ENCODE measurements around the gene ADRA1B.
A peak's percentile ranks its signal among the peaks of the same experiment; 100 is the strongest.

The ADRA1B gene

GRCh38 chr5:159953609-159954008 is 37.3 kb downstream of the ADRA1B start:
- CTCF ChIA-PET: interaction anchor here (0.6 to 1.5 kb wide), 2 partner anchors 12 to 31 kb away, joined by 3 to 4 read pairs; no protein-coding TSS in a partner anchor
- TF ChIP-seq FOXA1 (IDR thresholded peaks at IDR 0.05): no peak
- TF ChIP-seq BHLHE40 (IDR thresholded peaks at IDR 0.05; ENCODE audit: borderline replicate concordance): no peak
- TF ChIP-seq ARNT (IDR thresholded peaks at IDR 0.05): no peak
- no peak for TF ChIP-seq TARDBP (IDR thresholded peaks at IDR 0.05)
- no peak for TF ChIP-seq NFRKB (IDR thresholded peaks at IDR 0.05)
- no peak for TF ChIP-seq SUZ12 (IDR thresholded peaks at IDR 0.05)
- no peak for TF ChIP-seq PKNOX1 (IDR thresholded peaks at IDR 0.05)
- no peak for TF ChIP-seq HDGF (IDR thresholded peaks at IDR 0.05; ENCODE audit: borderline replicate concordance)
- no peak for TF ChIP-seq ELF4 (IDR thresholded peaks at IDR 0.05)
- TF ChIP-seq SP1 (IDR thresholded peaks at IDR 0.05): no peak
- TF ChIP-seq ZNF384 (IDR thresholded peaks at IDR 0.05): no peak
- no peak for TF ChIP-seq L3MBTL2 (conservative IDR thresholded peaks at IDR 0.05)
- TF ChIP-seq FOXM1 (IDR thresholded peaks at IDR 0.05; ENCODE audit: borderline replicate concordance): no peak
- no peak for TF ChIP-seq LEF1 (IDR thresholded peaks at IDR 0.05; ENCODE audit: borderline replicate concordance)
- no peak for TF ChIP-seq CTBP1 (IDR thresholded peaks at IDR 0.05; ENCODE audit: borderline replicate concordance)
- TF ChIP-seq FOXK2 (IDR thresholded peaks at IDR 0.05): no peak
- POLR2A ChIA-PET: no interaction called here
- no peak for DNase-seq (ENCODE audit: extremely low spot score)

GRCh38 chr5:159955056-159955624 is 38.9 kb downstream of the ADRA1B start:
- no peak for DNase-seq (ENCODE audit: extremely low spot score)
- ChIA-PET CTCF (interaction anchor here (1.3 kb wide), 1 partner anchor 511 kb away, joined by 3 read pairs; no protein-coding TSS in a partner anchor), POLR2A (no interaction called here)
- TF ChIP-seq BHLHE40 (IDR thresholded peaks at IDR 0.05; ENCODE audit: borderline replicate concordance) (no peak), FOXA1 (IDR thresholded peaks at IDR 0.05) (no peak)

DNA sequence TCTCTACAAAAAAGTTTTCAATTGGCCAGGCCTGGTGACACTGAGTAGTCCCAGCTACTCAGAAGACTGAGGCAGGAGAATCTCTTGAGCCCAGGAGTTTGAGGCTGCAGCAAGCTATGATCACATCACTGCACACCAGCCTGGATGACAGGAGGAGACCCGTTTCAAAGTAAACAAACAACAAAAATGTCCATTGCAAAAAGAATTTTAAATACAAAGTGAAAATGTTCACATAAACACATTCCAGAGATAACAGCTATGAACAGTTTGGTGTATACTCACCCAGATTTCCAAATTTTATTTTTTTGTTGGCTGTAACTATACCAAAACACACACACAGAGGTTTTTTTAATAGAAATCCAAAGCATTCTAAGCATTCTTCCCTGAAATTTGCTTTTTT is 39.8 kb downstream of the ADRA1B start:
- no peak for TF ChIP-seq LEF1 (IDR thresholded peaks at IDR 0.05; ENCODE audit: borderline replicate concordance)
- no peak for DNase-seq (ENCODE audit: extremely low spot score)
- POLR2A ChIA-PET: interaction anchor here (0.8 kb wide), 1 partner anchor 8 kb away, joined by 3 read pairs; no protein-coding TSS in a partner anchor
- CTCF ChIA-PET: interaction anchor here (1.3 kb wide), 1 partner anchor 511 kb away, joined by 3 read pairs; no protein-coding TSS in a partner anchor

- ChIA-PET POLR2A (no interaction called here), CTCF (no interaction called here)
- TF ChIP-seq ZNF384 (IDR thresholded peaks at IDR 0.05) (no peak), ELF4 (IDR thresholded peaks at IDR 0.05) (no peak), TARDBP (IDR thresholded peaks at IDR 0.05) (no peak), SUZ12 (IDR thresholded peaks at IDR 0.05) (no peak), PKNOX1 (IDR thresholded peaks at IDR 0.05) (peak; percentile 15; the same call in 1 of the 2 replicates), FOXK2 (IDR thresholded peaks at IDR 0.05) (no peak)
- DNase-seq (ENCODE audit: extremely low spot score): no peak
These were observed 45.2 kb downstream of the ADRA1B start for GRCh38 chr5:159961176-159962160.

DNA sequence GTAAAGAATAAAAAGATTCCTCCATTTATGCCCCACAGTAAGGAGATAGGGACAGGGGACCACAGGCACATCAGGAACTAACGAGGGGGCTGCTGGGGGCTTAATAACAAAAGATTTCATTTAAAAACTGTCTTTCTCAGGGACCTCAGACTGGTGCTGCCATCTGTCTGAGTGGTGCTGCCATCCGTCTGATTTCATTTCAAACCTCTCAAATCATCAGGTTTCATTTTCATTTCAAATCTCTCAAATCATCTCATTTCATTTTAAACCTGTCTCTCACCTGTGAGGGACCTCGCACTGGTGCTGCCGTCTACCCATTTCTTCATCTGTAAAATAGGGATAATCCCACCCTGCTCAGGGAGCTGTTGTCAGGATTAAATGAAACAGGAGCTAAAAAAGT is 45.9 kb downstream of the ADRA1B start:
- ChIA-PET CTCF (interaction anchor here (1.3 kb wide), 1 partner anchor 511 kb away, joined by 3 read pairs; no protein-coding TSS in a partner anchor), POLR2A (no interaction called here)
- TF ChIP-seq PKNOX1 (IDR thresholded peaks at IDR 0.05) (no peak), SUZ12 (IDR thresholded peaks at IDR 0.05) (no peak), TARDBP (IDR thresholded peaks at IDR 0.05) (no peak), L3MBTL2 (conservative IDR thresholded peaks at IDR 0.05) (no peak), FOXA1 (IDR thresholded peaks at IDR 0.05) (no peak), SP1 (IDR thresholded peaks at IDR 0.05) (no peak), ZNF384 (IDR thresholded peaks at IDR 0.05) (no peak), HDGF (IDR thresholded peaks at IDR 0.05; ENCODE audit: borderline replicate concordance) (no peak), LEF1 (IDR thresholded peaks at IDR 0.05; ENCODE audit: borderline replicate concordance) (no peak), FOXK2 (IDR thresholded peaks at IDR 0.05) (no peak), BHLHE40 (IDR thresholded peaks at IDR 0.05; ENCODE audit: borderline replicate concordance) (no peak), ELF4 (IDR thresholded peaks at IDR 0.05) (no peak), FOXM1 (IDR thresholded peaks at IDR 0.05; ENCODE audit: borderline replicate concordance) (no peak)
- DNase-seq (ENCODE audit: extremely low spot score): no peak

- ChIA-PET POLR2A (no interaction called here), CTCF (interaction anchor here (1.2 to 1.9 kb wide), 2 partner anchors 46 to 519 kb away, joined by 4 read pairs; no protein-coding TSS in a partner anchor)
- TF ChIP-seq FOXK2 (IDR thresholded peaks at IDR 0.05) (no peak), L3MBTL2 (conservative IDR thresholded peaks at IDR 0.05) (no peak), PKNOX1 (IDR thresholded peaks at IDR 0.05) (no peak), SP1 (IDR thresholded peaks at IDR 0.05) (no peak), BHLHE40 (IDR thresholded peaks at IDR 0.05; ENCODE audit: borderline replicate concordance) (no peak)
- DNase-seq (ENCODE audit: extremely low spot score): no peak
These were observed 47.7 kb downstream of the ADRA1B start for GRCh38 chr5:159963935-159964334.

Measured in HEK293T (cell line).